KMS-11 (cell line): Measurements from ENCODE around the gene ZBTB43.

ENCODE experiments used
- H2AFZ ChIP-seq: fragments of 200-600 bp; sonication (generic); 2 replicates; pipeline ENCODE4 v1.6.1; 2016; ENCODE audit warnings: antibody characterized with exemption, mixed run types, low read depth
- H3K27ac ChIP-seq: fragments of 200-600 bp; sonication (generic); 2 replicates; pipeline ENCODE4 v1.6.1; 2016; ENCODE audit warnings: mild to moderate bottlenecking, mixed run types
- H3K27me3 ChIP-seq: fragments of 200-600 bp; sonication (generic); 2 replicates; pipeline ENCODE4 v1.6.1; 2017; ENCODE audit warnings: mild to moderate bottlenecking, low read depth, mixed run types, moderate library complexity; ENCODE audit not compliant: insufficient read depth
- H3K36me3 ChIP-seq: fragments of 200-600 bp; sonication (generic); 2 replicates; pipeline ENCODE4 v1.6.1; 2017; ENCODE audit warnings: mild to moderate bottlenecking, mixed run types; ENCODE audit not compliant: insufficient read depth
- H3K4me1 ChIP-seq: fragments of 200-600 bp; sonication (generic); 2 replicates; pipeline ENCODE4 v1.6.1; 2016; ENCODE audit warnings: mild to moderate bottlenecking, low read depth, mixed run types; ENCODE audit not compliant: poor library complexity, severe bottlenecking
- H3K4me2 ChIP-seq: fragments of 200-600 bp; sonication (generic); 2 replicates; pipeline ENCODE4 v1.7.0; 2016; ENCODE audit warnings: mild to moderate bottlenecking, mixed run types
- H3K4me3 ChIP-seq: fragments of 200-600 bp; sonication (generic); IDR thresholded peaks from 2 replicates; pipeline ENCODE4 v1.6.1; 2017; ENCODE audit warnings: low read depth, low read length, mixed read lengths; ENCODE audit not compliant: insufficient read depth
- H3K79me2 ChIP-seq: fragments of 200-600 bp; sonication (generic); 2 replicates; pipeline ENCODE4 v1.6.1; 2016; ENCODE audit warnings: low read depth, mixed run types; ENCODE audit not compliant: insufficient read depth
- H3K9ac ChIP-seq: fragments of 200-600 bp; sonication (generic); 2 replicates; pipeline ENCODE4 v1.6.1; 2016; ENCODE audit warnings: mild to moderate bottlenecking, mixed run types
- H4K20me1 ChIP-seq: fragments of 200-600 bp; sonication (generic); 2 replicates; pipeline ENCODE4 v1.6.1; 2016; ENCODE audit warnings: mild to moderate bottlenecking, mixed run types; ENCODE audit not compliant: insufficient read depth
- TF ChIP-seq, protein P1 (sequence below): fragments of 200-600 bp; sonication (generic); conservative IDR thresholded peaks from 2 replicates; pipeline ENCODE4 v1.6.1; 2017; ENCODE audit warnings: low read depth, mild to moderate bottlenecking, antibody characterized with exemption, low read length, moderate library complexity, mixed read lengths

Gene ZBTB43

DNA sequence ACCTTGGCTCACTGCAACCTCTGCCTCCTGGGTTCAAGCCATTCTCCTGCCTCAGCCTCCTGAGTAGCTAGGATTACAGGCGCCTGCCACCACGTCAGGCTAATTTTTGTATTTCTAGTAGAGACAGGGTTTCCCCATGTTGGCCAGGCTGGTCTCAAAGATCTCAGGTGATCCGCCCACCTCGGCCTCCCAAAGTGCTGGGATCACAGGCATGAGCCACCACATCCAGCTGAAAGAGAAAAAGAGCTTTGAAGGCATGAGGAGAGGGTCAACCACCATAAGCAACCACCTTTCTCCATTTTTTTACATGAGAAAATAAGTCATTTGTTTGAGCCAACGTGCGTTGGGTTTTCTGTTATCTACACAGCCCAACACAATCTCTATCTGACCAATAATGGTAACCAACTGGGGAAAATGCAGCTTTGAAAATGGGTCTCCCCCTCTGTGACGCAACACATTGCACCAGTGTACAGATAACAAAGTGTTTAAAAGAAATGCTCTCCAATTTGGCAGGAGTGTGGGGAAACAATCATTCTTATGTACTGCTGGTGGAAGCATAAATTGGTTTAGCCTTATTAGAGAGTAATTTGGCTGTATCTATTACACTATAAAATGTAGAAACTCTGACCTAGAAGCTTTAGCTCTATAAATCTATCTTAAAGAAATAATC is 45.8 kb upstream of the ZBTB43 start:
- H3K4me1 ChIP-seq: no peaks in the 10 kb centered on the region
- no peaks in the 10 kb centered on the region for H3K36me3 ChIP-seq
- no peaks in the 10 kb centered on the region for H4K20me1 ChIP-seq
- no peak overlapping the region for H2AFZ ChIP-seq
- no peaks in the 10 kb centered on the region for H3K27me3 ChIP-seq
- no peak overlapping the region for H3K27ac ChIP-seq
- no peak overlapping the region for H3K9ac ChIP-seq
- no peak overlapping the region for H3K4me2 ChIP-seq
- H3K79me2 ChIP-seq: no peaks in the 10 kb centered on the region
- H3K4me3 ChIP-seq: no peak overlapping the region
- TF ChIP-seq, protein P1, sequence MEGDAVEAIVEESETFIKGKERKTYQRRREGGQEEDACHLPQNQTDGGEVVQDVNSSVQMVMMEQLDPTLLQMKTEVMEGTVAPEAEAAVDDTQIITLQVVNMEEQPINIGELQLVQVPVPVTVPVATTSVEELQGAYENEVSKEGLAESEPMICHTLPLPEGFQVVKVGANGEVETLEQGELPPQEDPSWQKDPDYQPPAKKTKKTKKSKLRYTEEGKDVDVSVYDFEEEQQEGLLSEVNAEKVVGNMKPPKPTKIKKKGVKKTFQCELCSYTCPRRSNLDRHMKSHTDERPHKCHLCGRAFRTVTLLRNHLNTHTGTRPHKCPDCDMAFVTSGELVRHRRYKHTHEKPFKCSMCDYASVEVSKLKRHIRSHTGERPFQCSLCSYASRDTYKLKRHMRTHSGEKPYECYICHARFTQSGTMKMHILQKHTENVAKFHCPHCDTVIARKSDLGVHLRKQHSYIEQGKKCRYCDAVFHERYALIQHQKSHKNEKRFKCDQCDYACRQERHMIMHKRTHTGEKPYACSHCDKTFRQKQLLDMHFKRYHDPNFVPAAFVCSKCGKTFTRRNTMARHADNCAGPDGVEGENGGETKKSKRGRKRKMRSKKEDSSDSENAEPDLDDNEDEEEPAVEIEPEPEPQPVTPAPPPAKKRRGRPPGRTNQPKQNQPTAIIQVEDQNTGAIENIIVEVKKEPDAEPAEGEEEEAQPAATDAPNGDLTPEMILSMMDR: no peak

DNA sequence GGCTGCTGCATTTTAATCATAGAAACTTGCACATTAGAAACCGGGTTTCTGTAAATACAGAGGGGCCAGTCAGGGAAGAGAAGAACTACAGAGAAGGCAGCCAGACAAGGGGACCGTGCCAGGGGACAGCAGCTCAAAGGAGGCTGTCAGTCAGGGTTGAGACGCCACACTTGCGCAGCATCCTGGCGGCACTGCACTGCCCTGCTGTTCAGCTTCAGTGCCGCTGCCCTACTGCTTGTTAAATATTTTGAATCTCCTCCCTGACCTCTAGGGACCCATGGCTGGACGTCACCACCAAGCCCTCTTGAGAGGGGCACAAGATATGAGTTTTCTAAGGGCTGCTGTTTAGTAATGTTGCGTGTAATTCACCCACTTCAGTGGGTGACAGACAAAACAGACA is 43.6 kb upstream of the ZBTB43 start:
- no peak overlapping the region for H2AFZ ChIP-seq
- H3K27me3 ChIP-seq: no peaks in the 10 kb centered on the region
- H3K27ac ChIP-seq: no peak overlapping the region
- H3K4me1 ChIP-seq: no peaks in the 10 kb centered on the region
- TF ChIP-seq, protein P1: no peak
- H3K9ac ChIP-seq: no peak overlapping the region
- no peaks in the 10 kb centered on the region for H3K36me3 ChIP-seq
- no peak overlapping the region for H3K4me3 ChIP-seq
- no peaks in the 10 kb centered on the region for H4K20me1 ChIP-seq
- H3K79me2 ChIP-seq: no peaks in the 10 kb centered on the region
- no peak overlapping the region for H3K4me2 ChIP-seq

DNA sequence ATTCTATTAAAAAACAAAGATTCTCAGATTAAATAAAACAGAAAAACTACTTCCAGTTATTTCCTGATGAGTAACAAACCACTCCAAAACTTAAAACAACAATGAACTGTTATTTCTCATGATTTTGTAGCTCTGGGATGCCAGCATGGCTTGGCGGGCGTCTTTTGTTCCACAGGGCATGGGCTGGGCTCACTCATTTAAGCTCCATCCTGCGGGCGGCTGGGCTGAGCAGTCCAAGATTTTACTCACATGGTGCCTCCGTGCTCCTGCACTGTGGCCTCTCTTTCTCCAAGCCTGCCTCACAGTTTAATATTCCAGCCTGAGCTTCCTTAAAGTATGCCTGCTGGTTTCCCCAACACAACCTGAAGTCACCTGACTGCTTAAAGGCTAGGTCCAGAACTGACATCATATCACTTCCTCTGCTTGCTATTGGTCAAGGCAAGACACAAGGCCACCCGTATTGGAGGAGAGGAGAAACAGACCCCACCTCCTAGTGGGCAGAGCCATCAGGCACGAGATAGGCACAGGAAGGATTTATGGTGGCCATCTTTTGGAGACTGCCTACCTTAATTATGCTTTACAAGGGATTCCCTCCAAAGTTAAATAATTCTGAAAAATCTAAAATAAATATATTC is 41.6 kb upstream of the ZBTB43 start:
- H3K36me3 ChIP-seq: no peaks in the 10 kb centered on the region
- no peak overlapping the region for H2AFZ ChIP-seq
- no peak overlapping the region for H3K4me2 ChIP-seq
- H3K9ac ChIP-seq: no peak overlapping the region
- H3K79me2 ChIP-seq: no peaks in the 10 kb centered on the region
- no peaks in the 10 kb centered on the region for H4K20me1 ChIP-seq
- H3K4me1 ChIP-seq: no peaks in the 10 kb centered on the region
- H3K27me3 ChIP-seq: no peaks in the 10 kb centered on the region
- no peak overlapping the region for H3K27ac ChIP-seq
- no peak overlapping the region for H3K4me3 ChIP-seq
- TF ChIP-seq, protein P1: no peak

- Histone ChIP-seq H3K27ac (no peak overlapping the region), H3K27me3 (no peaks in the 10 kb centered on the region), H3K9ac (no peak overlapping the region), H3K36me3 (no peaks in the 10 kb centered on the region), H3K4me1 (no peaks in the 10 kb centered on the region), H3K79me2 (no peaks in the 10 kb centered on the region), H4K20me1 (no peaks in the 10 kb centered on the region), H3K4me2 (no peak overlapping the region), H3K4me3 (no peak overlapping the region), H2AFZ (no peak overlapping the region)
- TF ChIP-seq, protein P1: no peak
These were observed 31.7 kb upstream of the ZBTB43 start for GRCh38 chr9:126773004-126773607.
